Stimulated activated CD8-positive, alpha-beta memory T cell treated with anti-CD3 and anti-CD28 coated beads, Interleukin-7, amount 100 ng/mL, for 1 hour (primary cell): Measurements from ENCODE around the gene DDX39A.
"Not testable (repeated sequence)": the region's sequence is repeated elsewhere in the genome, so short reads cannot be mapped to it uniquely, and the experiment has no call there.

Experiments
- DNase-seq, 2 donors: peaks; one replicate each; pipeline ENCODE4 v3.0.0-alpha.2; 2020; ENCODE audit warnings: low read depth in 2 of 2

DDX39A gene

GRCh38 chr19:14408491-14409145 lies 10.5 kb downstream of the DDX39A start:
- no peak for DNase-seq

GRCh38 chr19:14407605-14408484 lies 11.3 kb downstream of the DDX39A start:
- DNase-seq, result no peak

GRCh38 chr19:14406645-14407401 lies 12.3 kb downstream of the DDX39A start:
- DNase-seq, result no peak

- peak; percentile 75 to 77 for DNase-seq
Observed at GRCh38 chr19:14405758-14406644, 13.1 kb downstream of the DDX39A start.

- DNase-seq, result no peak
Observed at GRCh38 chr19:14405380-14405757, 13.8 kb downstream of the DDX39A start.

- DNase-seq, result no peak
Observed at GRCh38 chr19:14404312-14404711, 14.8 kb downstream of the DDX39A start.

GRCh38 chr19:14403145-14403930 lies 15.8 kb downstream of the DDX39A start:
- not testable (repeated sequence) for DNase-seq

- no peak for DNase-seq
Observed at GRCh38 chr19:14402332-14403144, 16.6 kb downstream of the DDX39A start.

- no peak for DNase-seq
Observed at GRCh38 chr19:14401468-14402195, 17.5 kb downstream of the DDX39A start.

GRCh38 chr19:14400951-14401431 lies 18.1 kb downstream of the DDX39A start:
- DNase-seq, result no peak

- not testable (repeated sequence) for DNase-seq
Observed at GRCh38 chr19:14397168-14397567, 22.0 kb downstream of the DDX39A start.

- not testable (repeated sequence) for DNase-seq
Observed at GRCh38 chr19:14396730-14397129, 22.4 kb downstream of the DDX39A start.

- DNase-seq, result no peak
Observed at GRCh38 chr19:14395710-14396336, 23.3 kb downstream of the DDX39A start.

GRCh38 chr19:14395262-14395661 lies 23.9 kb downstream of the DDX39A start:
- DNase-seq, result no peak

- no peak for DNase-seq
Observed at GRCh38 chr19:14394167-14394566, 25.0 kb downstream of the DDX39A start.

- DNase-seq, result no peak
Observed at GRCh38 chr19:14393329-14393728, 25.8 kb downstream of the DDX39A start.

GRCh38 chr19:14391156-14391821 lies 27.9 kb downstream of the DDX39A start:
- DNase-seq, result no peak

GRCh38 chr19:14390548-14390947 lies 28.6 kb downstream of the DDX39A start:
- DNase-seq, result no peak
